Heart right ventricle (tissue), 16 donors: ENCODE results near the gene SMCHD1. TPM values are rescaled to one million over a fixed set of nuclear protein-coding genes. Genes with fewer than 3 reads are reported as not detected.

Experiments
- ATAC-seq, 8 donors: fragments of 200-7000 bp; cut with Tn5 transposase; one replicate each; pipeline ENCODE4 v1.9.1; 2020; ENCODE audit warnings: mild to moderate bottlenecking in 8 of 8, moderate library complexity in 8 of 8, moderate number of reproducible peaks in 1 of 8
- DNase-seq, 2 donors: peaks; one replicate each; pipeline ENCODE4 v3.0.0-alpha.2; 2020
- H3K27ac ChIP-seq, 10 donors: fragments of 200-600 bp; sonication (generic) in 2 of 10; one replicate each; pipeline versions ENCODE4 v1.5.0 to v1.8.0; 2020 to 2022; ENCODE audit warnings: mild to moderate bottlenecking in 3 of 10
- H3K27me3 ChIP-seq, 7 donors: fragments of 200-600 bp; one replicate each; pipeline ENCODE4 v1.8.0; 2021 to 2022; ENCODE audit warnings: mild to moderate bottlenecking in 2 of 7
- H3K36me3 ChIP-seq, 9 donors: fragments of 200-600 bp; sonication (generic) in 1 of 9; one replicate each; pipeline versions ENCODE4 v1.5.0 to v1.8.0; 2020 to 2022; ENCODE audit warnings: mild to moderate bottlenecking in 2 of 9
- H3K4me1 ChIP-seq, 9 donors: fragments of 200-600 bp; sonication (generic) in 1 of 9; one replicate each; pipeline versions ENCODE4 v1.5.0 to v1.8.0; 2020 to 2022; ENCODE audit warnings: mild to moderate bottlenecking in 4 of 9
- H3K4me3 ChIP-seq, 10 donors: fragments of 200-600 bp; sonication (generic) in 2 of 10; one replicate each; pipeline versions ENCODE4 v1.5.0 to v1.8.0; 2020 to 2022; ENCODE audit warnings: mild to moderate bottlenecking in 7 of 10, moderate library complexity in 2 of 10
- H3K9me3 ChIP-seq, 11 donors: fragments of 200-600 bp in 10 of 11; sonication (generic) in 2 of 11; one replicate each; pipeline versions ENCODE4 v1.5.0 to v1.8.0; 2013 to 2022; ENCODE audit warnings: mild to moderate bottlenecking in 2 of 11, control low read depth in 1 of 11, moderate library complexity in 1 of 11
- WGBS, 2 donors: extraction: QIAGEN DNeasy Blood & Tissue Kit; methylation state at CpG; one replicate each; pipeline ENCODE4 v1.1.7; 2013; ENCODE audit warnings: inconsistent platforms in 1 of 2; 5-methylcytosine and 5-hydroxymethylcytosine counted together
- intact Hi-C, 10 donors: fragments of 100-400 bp; cut with DNase I; formaldehyde crosslinking; loops; one replicate each; pipeline versions ENCODE4 v1.11.1 to v1.14.2; 2022
- polyA plus RNA-seq, 2 donors: library from polyadenylated mRNA; stranded (reverse); fragments of 200-250 nt; gene quantifications; one replicate each; pipeline ENCODE4 v1.2.3, GENCODE V29; 2013
- total RNA-seq, 10 donors: library from RNA; stranded (reverse); fragmentation: NEBNext Ultra II Directional in 3 of 10; extraction: Animal tissue kit (Norgen Biotek cat#: 25700) in 3 of 10; gene quantifications; one replicate each; pipeline versions ENCODE4 v1.2.1 to v1.2.4, GENCODE V29; 2021 to 2023
- TF ChIP-seq, protein P1 (sequence below), 9 donors: fragments of 200-600 bp; sonication (generic) in 2 of 9; IDR thresholded peaks; one replicate each; pipeline versions ENCODE4 v1.5.0 to v1.8.0; 2021 to 2022; ENCODE audit warnings: antibody characterized with exemption in 9 of 9, mild to moderate bottlenecking in 5 of 9, moderate library complexity in 1 of 9
- donor health status: Arrhythmogenic right ventricular cardiomyopathy.
- donor health status: ischemic (EF 13 %, LVEDD 7.1; RV severe dilation, severe dysfunction).
- donor health status: healthy with polysubstance abuse.
- donor health status: DM: no; HTN: yes; CAD: no.
- donor health status: DM: no; HTN: no; CAD: no.
- donor health status: ischemic (EF 25% LVEDD 6.9; RV normal size, moderate dysfunction).
- donor health status: ischemic (EF 25% LVEDD 5.7; RV mildly dilated, moderate dysfunction).
- donor health status: healthy.
- donor health status: DM: yes; HTN: yes; CAD: no.
- donor health status: Ischemic cardiomyopathy.
- donor health status: ischemic (EF 35%, LVEDD 5.7; RV mildly dilated, moderate dysfunction).
- donor health status: nonischemic (EF 11% LVEDD 7.7; RV severe dilation, severe dysfunction).
- donor health status: DM: yes; HTN: yes; CAD: no.
- donor health status: PGD.
- donor health status: ischemic (EF 29% LVEDD 5.4; RV normal size, mild dysfunction).
- donor health status: nonischemic (EF 23%, LVEDD 6.1; RV moderate dilation, normal function).

The SMCHD1 gene
- total and polyA plus RNA-seq, 12 donors: 6.3 to 35.3 (median 30.3) TPM

DNA sequence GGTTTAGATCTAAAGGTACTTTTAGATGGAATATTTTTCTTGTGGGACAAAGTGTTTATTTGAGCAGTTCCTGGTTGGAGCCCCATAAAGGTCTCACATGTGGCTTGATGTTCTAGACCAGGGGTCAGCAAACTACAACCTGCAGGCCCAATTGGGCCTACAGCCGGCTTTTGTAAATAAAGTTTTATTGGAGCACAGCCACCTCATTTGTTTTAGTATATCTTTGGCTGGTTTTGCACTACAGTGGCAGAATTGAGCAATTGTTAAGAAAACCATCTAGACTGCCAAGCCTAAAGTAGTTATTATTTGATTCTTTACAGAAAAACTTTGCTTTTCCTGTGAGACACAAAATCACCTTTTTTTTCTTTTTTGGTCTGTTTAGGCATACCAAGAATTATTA lies 42.5 kb upstream of the SMCHD1 start:
- Histone ChIP-seq H3K4me3 (no peak overlapping the region), H3K36me3 (peaks cover 0 to 35% (median 0%) of the 10 kb centered on the region in 9 donors), H3K9me3 (peaks cover 0 to 9% (median 0%) of the 10 kb centered on the region in 11 donors), H3K27ac (no peak overlapping the region), H3K4me1 (peaks cover 0 to 4% (median 0%) of the 10 kb centered on the region in 9 donors), H3K27me3 (no peaks in the 10 kb centered on the region)
- WGBS, 2 donors: 95 to 97% methylated on average over 1 of the region's 1 CpG
- intact Hi-C loops: no loop called here
- DNase-seq (no peak), ATAC-seq (no peak)
- TF ChIP-seq, protein P1, sequence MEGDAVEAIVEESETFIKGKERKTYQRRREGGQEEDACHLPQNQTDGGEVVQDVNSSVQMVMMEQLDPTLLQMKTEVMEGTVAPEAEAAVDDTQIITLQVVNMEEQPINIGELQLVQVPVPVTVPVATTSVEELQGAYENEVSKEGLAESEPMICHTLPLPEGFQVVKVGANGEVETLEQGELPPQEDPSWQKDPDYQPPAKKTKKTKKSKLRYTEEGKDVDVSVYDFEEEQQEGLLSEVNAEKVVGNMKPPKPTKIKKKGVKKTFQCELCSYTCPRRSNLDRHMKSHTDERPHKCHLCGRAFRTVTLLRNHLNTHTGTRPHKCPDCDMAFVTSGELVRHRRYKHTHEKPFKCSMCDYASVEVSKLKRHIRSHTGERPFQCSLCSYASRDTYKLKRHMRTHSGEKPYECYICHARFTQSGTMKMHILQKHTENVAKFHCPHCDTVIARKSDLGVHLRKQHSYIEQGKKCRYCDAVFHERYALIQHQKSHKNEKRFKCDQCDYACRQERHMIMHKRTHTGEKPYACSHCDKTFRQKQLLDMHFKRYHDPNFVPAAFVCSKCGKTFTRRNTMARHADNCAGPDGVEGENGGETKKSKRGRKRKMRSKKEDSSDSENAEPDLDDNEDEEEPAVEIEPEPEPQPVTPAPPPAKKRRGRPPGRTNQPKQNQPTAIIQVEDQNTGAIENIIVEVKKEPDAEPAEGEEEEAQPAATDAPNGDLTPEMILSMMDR (IDR thresholded peaks at IDR 0.05): no peak

- Histone ChIP-seq H3K27me3 (no peaks in the 10 kb centered on the region), H3K4me1 (no peaks in the 10 kb centered on the region), H3K27ac (no peak overlapping the region), H3K9me3 (peaks cover 0 to 9% (median 0%) of the 10 kb centered on the region in 11 donors), H3K4me3 (no peak overlapping the region), H3K36me3 (peaks cover 0 to 25% (median 0%) of the 10 kb centered on the region in 9 donors)
- WGBS, 2 donors: 81 to 94% methylated on average over 4 of the region's 4 CpGs
- no peak for DNase-seq
- no peak for ATAC-seq
- TF ChIP-seq, protein P1 (IDR thresholded peaks at IDR 0.05): no peak
- intact Hi-C loops: no loop called here
These were observed 38.0 kb upstream of the SMCHD1 start for GRCh38 chr18:2617401-2617998.

GRCh38 chr18:2618009-2618408 lies 37.5 kb upstream of the SMCHD1 start:
- intact Hi-C loops: no loop called here
- 94 to 96% methylated on average over 4 of the region's 4 CpGs for WGBS, 2 donors
- H3K9me3 ChIP-seq: peaks cover 0 to 9% (median 0%) of the 10 kb centered on the region in 11 donors
- H3K27me3 ChIP-seq: no peaks in the 10 kb centered on the region
- H3K4me3 ChIP-seq: no peak overlapping the region
- ATAC-seq: no peak
- no peak overlapping the region for H3K27ac ChIP-seq
- no peaks in the 10 kb centered on the region for H3K4me1 ChIP-seq
- no peak for DNase-seq
- TF ChIP-seq, protein P1 (IDR thresholded peaks at IDR 0.05): no peak
- peaks cover 0 to 20% (median 0%) of the 10 kb centered on the region in 9 donors for H3K36me3 ChIP-seq

DNA sequence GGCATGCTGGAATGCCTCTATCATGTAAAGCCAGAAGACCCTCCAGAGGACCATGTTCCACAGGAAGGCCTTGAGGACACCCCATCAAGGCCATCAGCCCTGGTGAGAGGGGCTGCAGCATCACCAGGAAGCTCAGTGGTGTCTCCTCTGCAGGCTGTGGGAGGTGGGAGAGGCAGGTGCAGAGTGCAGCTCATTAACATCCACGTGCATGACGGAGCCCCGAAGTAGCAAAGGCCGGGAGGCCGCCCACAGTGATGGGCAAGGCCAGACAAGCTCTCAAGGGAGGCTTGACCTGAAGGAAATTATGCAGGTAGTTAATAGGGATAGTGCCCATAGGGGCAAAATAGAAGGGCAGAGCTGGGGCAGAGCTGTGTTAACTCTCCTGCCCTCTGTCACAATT lies 30.3 kb upstream of the SMCHD1 start:
- DNase-seq: no peak
- ATAC-seq: no peak
- TF ChIP-seq, protein P1 (IDR thresholded peaks at IDR 0.05): no peak
- H3K27me3 ChIP-seq: no peaks in the 10 kb centered on the region
- H3K36me3 ChIP-seq: no peaks in the 10 kb centered on the region
- intact Hi-C loops: no loop called here
- H3K27ac ChIP-seq: no peak overlapping the region
- no peak overlapping the region for H3K4me3 ChIP-seq
- no peaks in the 10 kb centered on the region for H3K4me1 ChIP-seq
- peaks cover 0 to 5% (median 0%) of the 10 kb centered on the region in 11 donors for H3K9me3 ChIP-seq
- WGBS, 2 donors: 82 to 88% methylated on average over 5 of the region's 5 CpGs
